Measurements from ENCODE around the gene DIS3L2. TPM values are rescaled to one million over a fixed set of nuclear protein-coding genes. Genes with fewer than 3 reads are reported as not detected.
"Not testable (repeated sequence)": the region's sequence is repeated elsewhere in the genome, so short reads cannot be mapped to it uniquely, and the experiment has no call there.

DIS3L2 gene
- total RNA-seq, 1 donor = 24.9 TPM

- no peak for TF ChIP-seq CTCF (IDR thresholded peaks at IDR 0.05; ENCODE audit: insufficient read depth, low read length)
- DNase-seq (ENCODE audit: low read depth) = no peak
- no peak overlapping the region for H3K4me3 ChIP-seq (ENCODE audit: low read depth, low read length)
Measured at GRCh38 chr2:232324778-232325177, 363.3 kb downstream of the DIS3L2 start.

GRCh38 chr2:232325324-232326273, 364.1 kb downstream of the DIS3L2 start:
- TF ChIP-seq CTCF (IDR thresholded peaks at IDR 0.05; ENCODE audit: insufficient read depth, low read length) = peak; percentile 33
- DNase-seq (ENCODE audit: low read depth) = peak; percentile 19
- H3K4me3 ChIP-seq (ENCODE audit: low read depth, low read length) = no peak overlapping the region

- DNase-seq (ENCODE audit: low read depth); H3K4me3 ChIP-seq (ENCODE audit: low read depth, low read length): not testable (repeated sequence)
Measured at GRCh38 chr2:232326274-232327104, 365.0 kb downstream of the DIS3L2 start.

- no peak overlapping the region for H3K4me3 ChIP-seq (ENCODE audit: low read depth, low read length)
- peak; percentile 85 for TF ChIP-seq CTCF (IDR thresholded peaks at IDR 0.05; ENCODE audit: insufficient read depth, low read length)
- DNase-seq (ENCODE audit: low read depth) = peak; percentile 59
Measured at GRCh38 chr2:232327105-232328031, 365.9 kb downstream of the DIS3L2 start.

- no peak for TF ChIP-seq CTCF (IDR thresholded peaks at IDR 0.05; ENCODE audit: insufficient read depth, low read length)
- H3K4me3 ChIP-seq (ENCODE audit: low read depth, low read length) = no peak overlapping the region
- DNase-seq (ENCODE audit: low read depth) = no peak
Measured at GRCh38 chr2:232328032-232328422, 366.5 kb downstream of the DIS3L2 start.

- TF ChIP-seq CTCF (IDR thresholded peaks at IDR 0.05; ENCODE audit: insufficient read depth, low read length) = no peak
- H3K4me3 ChIP-seq (ENCODE audit: low read depth, low read length) = no peak overlapping the region
- DNase-seq (ENCODE audit: low read depth) = no peak
Measured at GRCh38 chr2:232328516-232329460, 367.3 kb downstream of the DIS3L2 start.

All from fibroblast of the aortic adventitia (primary cell).